Measurements from ENCODE around the gene NF2. TPM values are rescaled to one million over a fixed set of nuclear protein-coding genes. Genes with fewer than 3 reads are reported as not detected.
"Not testable (repeated sequence)": the region's sequence is repeated elsewhere in the genome, so short reads cannot be mapped to it uniquely, and the experiment has no call there.

The NF2 gene
- total RNA-seq = 17.3 TPM

DNA sequence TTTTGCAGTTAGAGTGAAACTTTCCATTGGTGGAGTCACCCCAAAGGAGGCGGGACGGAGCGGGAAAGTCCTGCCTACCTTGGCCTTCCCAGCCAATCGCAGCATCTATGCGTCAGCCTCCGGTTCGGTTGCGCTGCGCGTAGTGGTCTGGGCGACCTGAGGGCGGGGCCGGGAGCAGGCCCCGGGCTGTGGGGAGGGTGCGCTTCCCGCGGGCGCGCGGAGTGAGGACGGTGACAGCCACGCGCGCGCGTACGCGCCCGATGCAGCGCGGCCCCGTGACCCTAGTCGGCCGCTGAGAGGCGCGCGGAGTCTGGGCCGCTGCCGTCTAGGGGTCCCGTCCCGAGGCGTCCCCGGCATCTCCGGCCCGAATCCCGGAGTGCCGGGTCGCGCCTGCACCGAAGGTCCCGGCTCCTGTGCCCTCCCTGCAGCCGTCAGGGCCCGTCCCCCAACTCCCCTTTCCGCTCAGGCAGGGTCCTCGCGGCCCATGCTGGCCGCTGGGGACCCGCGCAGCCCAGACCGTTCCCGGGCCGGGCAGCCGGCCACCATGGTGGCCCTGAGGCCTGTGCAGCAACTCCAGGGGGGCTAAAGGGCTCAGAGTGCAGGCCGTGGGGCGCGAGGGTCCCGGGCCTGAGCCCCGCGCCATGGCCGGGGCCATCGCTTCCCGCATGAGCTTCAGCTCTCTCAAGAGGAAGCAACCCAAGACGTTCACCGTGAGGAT is at the start of gene NF2:
TSS of gene NF2 (plus strand) at position 276 of the 718 bp plus-strand sequence. CDS start at position 642, 366 bp downstream.
- peak; percentile 99 for DNase-seq (ENCODE audit: low spot score)
- ATAC-seq = peak; percentile 96

DNA sequence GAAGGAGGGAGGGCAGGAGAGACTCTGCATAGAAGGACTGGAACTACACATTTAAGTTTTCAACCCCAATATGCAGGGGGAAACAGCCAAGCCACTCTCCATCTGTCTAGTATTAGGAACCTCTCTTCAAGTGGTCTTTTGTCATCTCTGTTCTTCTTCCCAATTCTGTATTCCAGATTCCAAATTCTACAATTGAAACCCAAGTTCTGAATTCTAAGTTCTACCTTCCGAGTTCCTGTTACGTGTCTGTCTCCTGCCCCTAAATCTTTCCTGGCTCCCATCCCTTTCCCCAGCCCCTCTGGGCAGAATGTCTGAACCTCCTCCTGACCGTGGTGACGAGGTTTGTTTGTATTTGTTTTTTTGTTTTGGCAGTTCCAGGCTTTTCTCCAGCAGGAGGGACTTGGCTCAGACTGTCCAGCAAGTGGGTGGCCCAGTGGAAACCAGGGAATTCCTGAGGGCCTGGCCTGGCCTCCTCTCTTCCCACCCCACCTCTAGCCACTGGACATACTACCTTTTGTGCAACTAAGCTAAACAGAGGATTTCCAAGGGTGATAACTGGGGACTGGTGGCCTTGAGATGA is 48.3 kb upstream of the NF2 start:
- DNase-seq (ENCODE audit: low spot score) (peak; percentile 75), ATAC-seq (peak; percentile 71)

DNA sequence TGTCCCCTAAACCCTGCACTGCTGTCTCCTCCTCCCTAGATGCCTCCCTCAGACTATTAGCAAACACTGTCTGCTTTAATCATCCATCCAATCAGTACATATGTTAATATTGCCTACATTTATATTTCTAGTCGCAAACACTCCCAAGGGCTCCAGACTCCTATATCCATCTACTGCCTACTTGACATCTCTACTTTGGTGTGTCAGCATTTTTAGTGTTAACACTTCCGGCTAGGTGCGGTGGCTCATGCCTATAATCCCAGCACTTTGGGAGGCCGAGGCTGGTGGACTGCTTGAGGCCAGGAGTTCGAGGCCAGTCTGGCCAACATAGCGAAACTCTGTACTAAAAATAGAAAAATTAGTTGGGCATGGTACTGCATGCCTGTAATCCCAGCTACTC is 44.4 kb upstream of the NF2 start:
- DNase-seq (ENCODE audit: low spot score) = no peak
- ATAC-seq = no peak

DNA sequence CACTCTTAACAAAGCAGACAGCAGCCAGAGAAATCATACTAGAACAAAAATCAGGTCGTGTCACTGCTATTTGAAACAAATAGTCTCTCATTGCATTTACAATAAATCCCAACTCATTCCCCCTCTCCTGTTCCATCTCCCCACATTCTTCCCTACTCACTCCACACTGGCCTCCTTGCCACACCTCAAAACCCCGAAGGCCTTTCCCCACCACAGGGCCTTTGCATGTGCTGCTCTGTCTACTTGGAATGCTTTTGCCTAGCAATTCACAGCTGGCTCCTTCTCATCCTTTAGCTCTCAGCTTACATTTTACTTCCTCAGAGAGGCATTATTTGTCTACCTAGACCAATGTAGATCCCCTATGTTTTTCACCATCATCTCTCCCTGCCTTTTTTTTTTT is 43.6 kb upstream of the NF2 start:
- ATAC-seq = no peak
- no peak for DNase-seq (ENCODE audit: low spot score)

DNA sequence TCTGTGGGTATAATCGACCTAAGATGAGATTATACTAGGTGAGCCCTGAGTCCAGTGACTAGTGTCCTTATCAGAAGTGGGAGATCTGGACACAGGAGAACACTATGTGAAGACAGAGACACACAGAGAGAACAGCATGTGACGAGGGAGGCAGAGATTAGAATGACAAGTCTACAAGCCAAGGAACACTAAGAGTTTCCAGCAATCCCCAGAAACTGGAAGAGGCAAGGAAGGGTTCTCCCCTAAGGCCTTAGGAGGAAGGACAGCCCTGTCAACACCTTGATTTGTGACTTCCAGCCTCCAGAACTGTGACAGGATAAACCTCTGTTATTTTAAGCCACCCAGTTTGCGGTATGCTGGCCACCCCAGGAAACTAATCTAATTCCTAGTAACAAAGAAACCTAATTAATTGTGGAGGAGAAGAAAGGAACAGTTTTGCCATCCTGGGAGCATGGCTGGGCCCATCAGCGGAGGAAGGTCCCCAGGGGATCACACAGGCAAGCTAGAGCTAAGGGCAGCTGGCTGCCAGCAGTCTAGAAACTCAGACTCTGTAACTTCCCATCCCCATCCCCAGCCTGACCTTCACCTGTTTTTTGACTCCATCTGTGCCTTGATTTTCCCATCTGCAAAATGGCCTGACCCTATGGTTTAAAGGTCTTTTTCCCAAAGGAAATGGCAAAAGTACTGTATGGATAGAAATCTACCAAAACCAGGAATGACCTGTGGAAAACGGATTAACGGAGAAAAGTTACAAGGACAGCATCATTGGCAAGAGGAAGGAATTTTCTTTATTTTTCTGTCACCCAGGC is 39.6 kb upstream of the NF2 start:
- no peak for ATAC-seq
- DNase-seq (ENCODE audit: low spot score) = no peak

DNA sequence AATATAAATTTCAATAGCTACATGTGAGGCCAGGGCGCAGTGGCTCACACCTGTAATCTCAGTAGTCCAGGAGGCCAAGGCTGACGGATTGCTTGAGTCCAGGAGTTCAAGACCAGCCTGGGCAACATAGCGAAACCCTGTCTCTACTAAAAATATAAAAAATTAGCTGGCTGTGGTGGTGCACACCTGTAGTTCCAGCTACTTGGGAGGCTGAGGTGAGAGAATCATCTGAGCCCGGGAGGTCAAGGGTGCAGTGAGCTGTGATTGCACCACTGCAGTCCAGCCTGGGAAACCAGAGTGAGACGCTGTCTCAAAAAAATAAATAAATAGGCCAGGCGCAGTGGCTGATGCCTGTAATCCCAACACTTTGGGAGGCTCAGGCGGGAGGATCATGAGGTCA is 36.9 kb upstream of the NF2 start:
- DNase-seq (ENCODE audit: low spot score); ATAC-seq: not testable (repeated sequence)

DNA sequence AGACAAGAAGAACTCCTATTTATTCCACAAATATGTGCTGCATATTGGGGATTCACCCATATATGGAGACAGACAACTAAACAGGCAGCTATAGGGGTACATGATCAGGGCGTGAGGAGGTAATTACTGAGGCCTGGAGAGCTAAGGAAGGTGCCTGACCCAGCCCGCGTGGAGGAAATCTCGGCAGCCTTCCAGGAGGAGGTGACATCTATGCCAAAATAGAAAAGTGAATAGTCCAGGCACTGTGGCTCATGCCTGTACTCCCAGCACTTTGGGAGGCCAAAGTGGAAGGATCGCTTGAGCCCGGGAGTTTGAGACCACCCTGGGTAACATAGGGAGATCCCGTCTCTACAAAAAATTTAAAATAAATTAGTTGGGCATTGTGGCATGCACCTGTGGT is 36.1 kb upstream of the NF2 start:
- ATAC-seq = peak; percentile 51
- no peak for DNase-seq (ENCODE audit: low spot score)

DNA sequence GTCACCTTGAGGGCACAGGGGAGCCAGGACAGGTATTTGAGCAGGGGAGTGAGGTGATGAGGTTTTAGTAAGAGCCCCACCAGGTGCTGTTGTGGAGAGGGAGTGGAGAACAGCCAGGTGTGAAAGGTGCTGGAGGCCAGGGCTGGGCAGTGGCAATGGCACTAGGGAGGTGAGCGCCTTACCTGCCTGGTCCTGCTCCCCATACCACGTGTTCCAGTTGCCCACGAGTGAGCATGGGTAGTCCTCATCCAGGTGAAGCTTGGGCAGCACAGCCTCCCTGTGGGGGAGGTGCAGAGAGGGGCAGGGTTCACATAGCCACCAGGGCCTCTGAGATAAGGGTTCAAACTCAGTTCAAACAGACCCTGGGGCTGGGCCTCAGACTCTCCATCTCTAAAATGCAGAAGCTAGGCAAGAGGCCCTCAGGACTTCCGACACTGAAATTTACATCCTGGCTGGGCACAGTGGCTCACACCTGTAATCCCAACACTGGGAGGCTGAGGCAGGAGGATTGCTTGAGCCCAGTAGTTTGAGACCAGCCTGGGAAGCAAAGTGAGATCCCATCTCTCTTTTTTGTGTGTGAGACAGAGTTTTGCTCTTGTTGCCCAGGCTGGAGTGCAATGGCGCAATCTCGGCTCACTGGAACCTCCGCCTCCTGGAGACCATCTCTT is 34.3 kb upstream of the NF2 start:
- DNase-seq (ENCODE audit: low spot score) (no peak), ATAC-seq (peak; percentile 59)

DNA sequence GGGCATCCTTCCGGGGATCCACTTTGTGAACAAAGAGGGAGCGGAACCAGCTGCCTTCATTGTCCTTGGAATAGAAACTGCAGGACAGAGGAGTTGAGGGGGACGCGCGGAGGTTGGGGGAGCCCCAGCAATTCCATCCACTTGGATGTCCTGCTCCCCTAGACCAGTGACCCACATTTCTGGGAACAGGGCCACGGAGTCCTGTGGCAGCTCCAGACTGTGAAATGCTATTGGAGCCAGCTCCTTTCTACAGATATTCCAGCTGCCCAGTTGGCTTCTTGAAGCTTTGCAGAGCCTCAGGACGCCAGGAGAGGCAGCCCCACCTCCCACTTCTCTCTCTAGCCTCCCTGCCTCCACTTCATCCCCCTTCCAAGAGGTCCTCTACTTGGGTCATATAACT is 33.0 kb upstream of the NF2 start:
- DNase-seq (ENCODE audit: low spot score) (no peak), ATAC-seq (no peak)

DNA sequence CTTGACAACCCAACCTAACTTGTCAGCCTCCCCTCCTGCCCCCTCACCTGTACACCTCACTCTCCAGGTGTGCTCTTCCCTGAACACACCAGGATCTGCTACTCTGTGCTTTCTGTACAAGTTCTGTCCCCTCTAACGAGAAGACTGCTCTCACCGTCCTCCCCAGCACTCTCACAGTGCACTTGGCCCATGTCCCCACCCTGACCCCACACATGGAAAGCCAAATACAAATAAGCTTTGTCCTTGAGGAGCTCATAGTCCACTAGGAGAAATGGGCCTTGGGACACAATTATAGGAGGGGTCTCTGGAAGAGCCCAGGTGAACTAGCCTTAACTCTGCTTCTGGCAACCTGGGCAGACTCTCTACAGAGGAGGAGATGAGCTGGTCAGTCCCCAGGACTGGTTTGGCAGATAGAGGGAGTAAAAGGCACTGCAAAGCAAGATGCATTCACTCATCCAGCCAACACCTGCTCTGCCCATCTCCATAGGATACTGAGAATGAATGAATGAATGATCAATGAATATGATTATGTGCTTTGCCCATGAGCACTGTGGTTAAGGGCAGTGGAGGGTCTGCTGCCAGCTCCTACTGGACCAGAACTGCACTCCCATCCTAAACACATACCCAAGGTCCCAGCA is 32.4 kb upstream of the NF2 start:
- no peak for DNase-seq (ENCODE audit: low spot score)
- no peak for ATAC-seq

DNA sequence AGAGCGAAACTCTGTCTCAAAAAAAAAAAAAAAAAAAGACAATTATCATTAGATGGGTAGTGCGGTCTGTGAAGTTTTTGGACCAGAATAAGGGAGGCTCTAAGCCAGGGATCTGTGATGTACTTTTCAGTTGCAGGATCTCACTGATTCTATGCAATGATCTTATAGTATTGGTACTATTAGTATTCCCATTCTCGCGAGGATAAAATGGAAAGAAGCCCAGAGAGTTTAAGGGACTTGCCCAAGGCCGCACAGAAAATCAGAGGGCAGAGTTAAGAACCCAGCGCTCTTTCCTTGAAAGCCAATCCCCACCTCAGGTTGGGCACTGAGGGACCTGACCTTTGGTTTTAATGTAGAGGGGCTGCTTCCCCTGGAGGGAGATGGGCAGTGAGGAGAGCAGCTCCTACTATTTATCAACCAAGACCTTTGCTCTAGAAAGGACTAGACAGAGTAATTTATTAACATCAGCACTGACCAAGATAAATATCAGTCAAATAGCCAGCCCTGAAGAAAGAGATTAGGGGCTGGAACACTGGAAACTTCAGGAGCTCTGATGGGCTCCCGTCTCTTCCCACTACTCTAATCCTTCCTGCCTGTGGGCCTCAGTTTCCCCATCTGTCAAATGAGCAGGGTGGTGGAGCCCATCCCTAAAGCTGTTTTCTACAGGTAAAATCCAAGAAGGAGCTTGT is 28.5 kb upstream of the NF2 start:
- ATAC-seq (peak; percentile 85), DNase-seq (ENCODE audit: low spot score) (peak; percentile 57)

DNA sequence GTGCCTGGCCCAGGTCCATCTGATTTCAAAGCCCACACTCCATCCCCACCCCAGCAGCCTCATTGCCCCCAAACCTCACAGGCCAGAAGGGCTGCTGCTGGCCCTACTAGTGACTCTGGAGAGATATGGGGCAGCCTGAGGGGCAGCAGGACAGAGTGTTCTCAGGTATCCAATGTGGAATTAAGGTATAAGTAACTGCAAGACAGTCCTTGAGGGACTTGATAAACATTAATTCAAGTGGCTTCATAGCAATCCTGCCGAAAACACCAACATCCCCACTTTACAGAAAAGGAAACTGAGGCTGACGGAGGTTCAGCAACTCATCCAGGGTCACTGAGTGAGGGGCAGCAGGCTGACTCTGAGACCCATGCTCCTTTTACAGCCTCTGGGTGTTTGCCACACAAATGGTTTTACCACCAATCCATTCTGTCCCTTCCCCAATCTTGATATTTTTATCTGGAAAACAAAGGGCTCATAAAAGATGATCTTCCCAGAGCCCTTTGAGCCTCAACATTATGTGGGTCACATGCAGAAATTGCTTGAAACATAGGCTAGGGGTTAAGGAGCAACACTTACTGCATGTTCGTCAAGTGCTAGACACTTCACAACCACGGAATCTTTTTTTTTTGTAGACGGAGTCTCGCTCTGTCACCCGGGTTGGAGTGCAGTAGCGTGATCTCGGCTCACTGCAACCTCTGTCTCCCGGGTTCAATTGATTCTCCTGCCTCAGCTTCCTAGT is 24.8 kb upstream of the NF2 start:
- no peak for ATAC-seq
- no peak for DNase-seq (ENCODE audit: low spot score)

DNA sequence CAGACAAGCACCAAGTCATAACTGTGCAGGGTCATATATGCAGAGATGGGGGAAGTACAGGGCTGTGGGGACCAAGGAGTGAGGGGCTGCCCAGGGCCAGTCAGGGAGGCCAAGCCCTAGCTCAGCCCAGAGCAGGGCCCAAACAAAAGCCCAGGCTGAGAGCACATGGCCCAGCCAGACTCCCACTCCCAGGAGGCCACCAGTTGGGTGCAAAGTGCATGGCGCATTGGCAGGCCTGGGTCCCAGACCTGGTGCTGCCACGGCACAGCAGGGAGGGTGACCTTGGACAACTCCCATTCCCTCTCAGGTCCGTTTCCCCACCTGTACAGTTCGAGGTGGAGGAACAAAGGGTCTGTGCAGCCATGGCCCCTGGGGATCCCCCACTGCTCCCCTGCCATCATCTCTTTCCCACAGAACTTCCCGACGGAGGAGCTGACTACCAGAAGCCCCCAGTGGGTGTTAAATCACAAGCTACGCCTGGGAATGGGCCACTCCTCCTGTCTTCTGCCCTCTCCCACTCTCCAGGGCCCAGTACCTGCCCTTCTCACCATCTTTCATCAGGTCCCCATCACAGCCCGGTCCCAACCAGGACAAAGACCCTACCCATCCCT is 23.1 kb upstream of the NF2 start:
- ATAC-seq = peak; percentile 79

DNA sequence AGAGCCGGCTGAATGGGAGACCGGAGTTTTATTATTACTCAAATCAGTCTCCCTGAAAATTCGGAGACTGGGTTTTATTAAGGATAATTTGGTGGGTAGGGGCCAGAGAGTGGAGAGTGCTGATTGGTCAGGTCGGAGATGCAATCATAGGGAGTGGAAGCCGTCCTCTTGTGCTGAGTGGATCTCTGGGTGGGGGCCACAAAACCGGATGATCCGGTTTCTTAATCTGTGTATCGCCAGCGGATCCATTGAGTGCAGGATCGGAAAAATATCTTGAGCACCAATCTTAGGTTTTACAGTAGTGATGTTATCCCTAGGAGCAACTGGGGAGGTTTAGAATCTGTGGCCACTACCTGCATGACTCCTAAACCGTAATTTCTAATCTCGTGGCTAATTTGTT is 21.6 kb upstream of the NF2 start:
- DNase-seq (ENCODE audit: low spot score) (no peak), ATAC-seq (no peak)

More for the DNA sequence above, 23.1 kb upstream of the NF2 start:
- DNase-seq (ENCODE audit: low spot score) = peak; percentile 92

DNA sequence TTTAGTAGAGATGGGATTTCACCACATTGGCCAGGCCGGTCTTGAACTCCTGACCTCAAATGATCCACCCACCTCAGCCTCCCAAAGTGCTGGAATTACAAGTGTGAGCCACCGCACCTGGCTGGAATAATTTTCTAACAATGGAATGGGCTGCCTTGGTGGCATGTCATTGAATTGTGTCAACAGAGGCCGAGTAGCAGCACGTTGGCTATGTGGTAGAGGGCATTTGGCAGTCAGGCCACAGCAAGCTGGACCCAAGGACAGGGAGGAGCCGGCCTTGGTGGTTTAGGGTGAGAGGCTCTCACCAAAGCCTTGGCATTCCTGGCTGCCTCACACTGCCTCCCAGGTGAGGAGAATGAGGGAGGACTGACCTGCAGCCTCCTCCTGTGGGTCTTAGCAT is 18.5 kb upstream of the NF2 start:
- peak; percentile 27 for ATAC-seq

DNA sequence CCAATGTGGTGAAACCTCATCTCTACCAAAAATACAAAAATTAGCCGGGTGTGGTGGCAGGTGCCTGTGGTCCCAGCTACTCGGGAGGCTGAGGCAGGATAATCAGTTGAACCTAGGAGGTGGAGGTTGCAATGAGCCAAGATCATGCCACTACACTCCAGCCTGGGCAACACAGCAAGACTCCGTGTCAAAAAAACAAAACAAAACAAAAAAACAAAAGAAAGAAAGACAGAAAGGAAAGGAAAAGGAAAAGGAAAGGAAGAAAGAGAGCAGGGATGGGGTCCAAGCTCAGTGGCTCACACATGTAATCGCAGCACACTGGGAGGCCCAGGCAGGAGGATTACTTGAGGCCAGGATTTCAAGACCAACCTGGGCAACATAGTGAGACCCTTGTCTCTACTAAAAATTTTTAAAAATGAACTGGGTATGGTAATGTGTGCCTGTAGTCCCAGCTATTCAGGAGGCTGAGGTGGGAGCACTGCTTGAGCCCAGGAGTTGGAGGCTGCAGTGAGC is 17.2 kb upstream of the NF2 start:
- ATAC-seq; DNase-seq (ENCODE audit: low spot score): not testable (repeated sequence)

More for the DNA sequence above, 18.5 kb upstream of the NF2 start:
- no peak for DNase-seq (ENCODE audit: low spot score)

DNA sequence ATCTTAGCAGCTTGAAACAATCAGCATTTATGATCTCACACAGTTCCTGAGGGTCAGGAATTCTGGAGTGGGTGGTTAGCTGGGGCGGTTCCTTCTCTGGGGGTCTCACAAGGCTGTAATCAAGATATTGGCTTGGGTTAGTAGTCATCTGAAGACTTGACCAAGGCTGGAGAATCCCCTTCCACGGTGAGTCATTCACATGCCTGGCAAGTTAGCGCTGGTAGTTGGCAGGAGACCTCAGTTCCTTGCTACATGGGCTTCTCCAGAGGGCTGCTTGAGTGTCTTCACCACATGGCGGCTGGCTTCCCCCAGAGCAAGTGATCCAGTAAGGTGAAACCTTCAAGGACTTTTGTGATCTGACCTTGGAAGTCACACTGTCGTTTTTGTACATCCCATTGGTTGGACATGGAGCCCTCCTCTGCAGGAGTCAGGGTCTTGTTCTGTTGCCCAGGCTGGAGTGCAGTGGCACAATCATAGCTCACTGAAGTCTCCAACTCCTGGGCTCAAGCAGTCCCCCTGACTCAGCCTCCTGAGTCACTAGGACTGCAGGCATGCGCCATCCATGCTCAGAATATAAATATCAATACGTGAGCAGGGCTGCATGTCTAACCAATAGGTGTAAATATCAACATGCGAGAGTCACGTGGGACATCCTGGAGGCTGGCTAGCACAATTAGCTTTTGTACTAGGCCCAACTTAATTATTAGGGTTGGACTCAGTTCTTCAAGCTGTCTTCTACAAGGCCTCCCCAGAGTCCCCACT is 15.3 kb upstream of the NF2 start:
- ATAC-seq (no peak), DNase-seq (ENCODE audit: low spot score) (no peak)

DNA sequence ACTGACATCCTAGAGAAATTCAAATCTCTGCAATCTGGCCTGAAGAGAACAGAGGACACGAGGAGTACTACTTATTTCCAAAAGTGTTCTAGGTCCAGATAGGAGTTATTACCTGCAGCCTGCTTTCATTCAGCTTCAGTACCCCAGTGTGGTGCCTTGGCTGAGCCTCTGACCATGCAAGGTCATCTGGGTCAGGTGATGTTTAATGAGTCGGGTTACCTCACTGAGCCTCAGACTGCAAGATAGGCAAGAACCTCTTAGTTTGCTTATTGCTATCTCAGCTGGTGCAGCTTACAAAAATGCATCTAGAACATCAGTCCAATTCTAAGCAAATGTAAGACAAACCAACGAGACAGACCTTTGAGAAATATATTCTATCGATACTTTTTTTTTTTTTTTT is 9.5 kb upstream of the NF2 start:
- ATAC-seq = peak; percentile 66

More for the DNA sequence above, 9.5 kb upstream of the NF2 start:
- DNase-seq (ENCODE audit: low spot score) = no peak
